Mucosa of descending colon (tissue), 3 donors: Measurements from ENCODE around the gene KAT5. TPM values are rescaled to one million over a fixed set of nuclear protein-coding genes. Genes with fewer than 3 reads are reported as not detected.
"Not testable (repeated sequence)": the region's sequence is repeated elsewhere in the genome, so short reads cannot be mapped to it uniquely, and the experiment has no call there.

Experiments used
- ATAC-seq: fragments of 200-7000 bp; cut with Tn5 transposase; one replicate; pipeline ENCODE4 v1.9.1; 2020; ENCODE audit warnings: mild to moderate bottlenecking, moderate library complexity
- DNase-seq, 3 donors: peaks; one replicate each; pipeline ENCODE4 v3.0.0-alpha.2; 2020
- H3K36me3 ChIP-seq: fragments of 200-600 bp; one replicate; pipeline ENCODE4 v1.8.0; 2021; ENCODE audit warnings: low read depth, mild to moderate bottlenecking
- H3K4me1 ChIP-seq: fragments of 200-600 bp; one replicate; pipeline ENCODE4 v1.8.0; 2021; ENCODE audit warnings: low read depth, mild to moderate bottlenecking
- H3K4me3 ChIP-seq: fragments of 200-600 bp; one replicate; pipeline ENCODE4 v1.8.0; 2021; ENCODE audit warnings: mild to moderate bottlenecking
- H3K9me3 ChIP-seq: fragments of 200-600 bp; one replicate; pipeline ENCODE4 v1.8.0; 2021; ENCODE audit warnings: mild to moderate bottlenecking
- intact Hi-C, 2 donors: fragments of 100-400 bp; cut with DNase I in 1 of 2; cut with micrococcal nuclease in 1 of 2; formaldehyde crosslinking; loops; one replicate each; pipeline versions ENCODE4 v1.11.0 to v1.11.1; 2022; cut with DNase I, micrococcal nuclease
- total RNA-seq, 3 donors: library from RNA; stranded (reverse); fragmentation: NEBNext Ultra II Directional in 2 of 3; extraction: Animal tissue kit (Norgen Biotek cat#: 25700) in 2 of 3; gene quantifications; one replicate each; pipeline versions ENCODE4 v1.2.1 to v1.2.4, GENCODE V29; 2021 to 2023
- TF ChIP-seq, protein P1 (sequence below): fragments of 200-600 bp; IDR thresholded peaks from one replicate; pipeline ENCODE4 v1.8.0; 2022; ENCODE audit warnings: antibody characterized with exemption, mild to moderate bottlenecking
- donor health status: DM: no; HTN: no; CAD: no; lungs with moderate emphysema.
- donor health status: DM: no; HTN: no; CAD: no.
- donor health status: DM: no; HTN: yes; CAD: no.

The KAT5 gene
- total RNA-seq, 3 donors from 2014 or later = 70.9 to 92.0 (median 90.5) TPM

DNA sequence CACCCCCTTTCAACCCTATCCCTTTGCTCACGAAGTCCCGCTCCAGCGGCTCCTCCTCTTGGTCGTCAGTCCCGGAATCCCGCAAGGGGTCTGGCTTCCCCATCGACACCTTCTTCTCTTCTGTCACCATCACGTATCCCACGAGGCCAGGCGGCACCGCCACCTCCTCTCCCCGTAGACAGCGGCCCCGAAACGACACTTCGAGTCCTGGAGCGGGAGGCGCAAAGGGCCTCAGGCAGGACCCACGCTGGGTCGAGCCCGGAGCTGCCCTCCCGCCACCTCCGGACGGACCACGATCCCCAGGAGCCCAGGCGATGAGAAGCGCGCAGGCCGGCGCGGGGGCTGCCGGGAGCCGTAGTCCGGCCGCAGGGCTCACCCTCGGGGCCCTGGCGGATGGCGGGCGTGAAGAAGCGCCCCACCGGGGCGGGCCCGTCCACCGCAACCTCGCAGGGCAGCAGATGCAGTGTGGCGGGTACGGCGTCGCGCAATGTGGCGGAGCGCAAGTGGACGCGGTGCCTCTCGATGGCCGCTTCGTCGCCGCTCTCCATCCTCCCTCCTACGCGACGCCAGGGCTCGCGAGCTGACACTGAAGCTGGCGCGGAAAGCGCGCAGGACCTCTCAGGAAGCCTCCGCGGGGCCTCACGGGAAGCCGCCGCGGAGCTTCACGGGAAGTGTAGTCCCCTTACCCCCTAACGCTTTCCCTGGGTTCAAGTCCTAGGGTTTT is 8.3 kb downstream of the KAT5 start, which contains the start of gene RNASEH2C:
Gene RNASEH2C, minus strand, starts transcription at position 588 of the 724 bp plus-strand sequence. Its CDS starts 40 bp downstream, at position 548.
- ATAC-seq = peak; percentile 97
- peaks cover 15% of the 10 kb centered on the region for H3K4me1 ChIP-seq
- intact Hi-C loops = no loop called here

DNA sequence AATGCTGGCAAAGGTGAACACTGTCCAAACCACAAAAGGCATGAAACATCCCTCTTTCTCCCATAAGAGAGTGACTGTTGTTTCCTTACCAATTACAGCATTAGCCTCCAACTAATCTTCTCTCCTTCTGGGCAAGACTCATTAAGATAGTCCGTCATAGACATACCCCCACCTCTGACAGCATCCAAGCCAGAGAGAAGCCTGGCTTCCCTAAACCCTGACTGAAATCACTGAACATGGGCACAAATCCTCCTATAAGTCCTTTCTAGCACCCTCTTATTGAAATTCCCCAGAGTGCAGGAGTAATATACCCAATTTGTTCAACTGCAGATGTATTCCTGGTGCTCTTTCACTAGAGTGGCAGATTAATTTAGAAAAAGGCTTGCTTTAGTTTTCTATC is 10.2 kb downstream of the KAT5 start:
- no peak for DNase-seq
- Histone ChIP-seq H3K9me3 (no peaks in the 10 kb centered on the region), H3K4me3 (no peak overlapping the region), H3K4me1 (peaks cover 15% of the 10 kb centered on the region), H3K36me3 (no peaks in the 10 kb centered on the region)
- ATAC-seq = no peak
- TF ChIP-seq, protein P1, sequence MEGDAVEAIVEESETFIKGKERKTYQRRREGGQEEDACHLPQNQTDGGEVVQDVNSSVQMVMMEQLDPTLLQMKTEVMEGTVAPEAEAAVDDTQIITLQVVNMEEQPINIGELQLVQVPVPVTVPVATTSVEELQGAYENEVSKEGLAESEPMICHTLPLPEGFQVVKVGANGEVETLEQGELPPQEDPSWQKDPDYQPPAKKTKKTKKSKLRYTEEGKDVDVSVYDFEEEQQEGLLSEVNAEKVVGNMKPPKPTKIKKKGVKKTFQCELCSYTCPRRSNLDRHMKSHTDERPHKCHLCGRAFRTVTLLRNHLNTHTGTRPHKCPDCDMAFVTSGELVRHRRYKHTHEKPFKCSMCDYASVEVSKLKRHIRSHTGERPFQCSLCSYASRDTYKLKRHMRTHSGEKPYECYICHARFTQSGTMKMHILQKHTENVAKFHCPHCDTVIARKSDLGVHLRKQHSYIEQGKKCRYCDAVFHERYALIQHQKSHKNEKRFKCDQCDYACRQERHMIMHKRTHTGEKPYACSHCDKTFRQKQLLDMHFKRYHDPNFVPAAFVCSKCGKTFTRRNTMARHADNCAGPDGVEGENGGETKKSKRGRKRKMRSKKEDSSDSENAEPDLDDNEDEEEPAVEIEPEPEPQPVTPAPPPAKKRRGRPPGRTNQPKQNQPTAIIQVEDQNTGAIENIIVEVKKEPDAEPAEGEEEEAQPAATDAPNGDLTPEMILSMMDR = no peak
- intact Hi-C loops = no loop called here

More for the DNA sequence above, 8.3 kb downstream of the KAT5 start, which contains the start of gene RNASEH2C:
- Histone ChIP-seq H3K9me3 (no peaks in the 10 kb centered on the region), H3K4me3 (peak within 1 kb of the TSS; percentile 65), H3K36me3 (no peaks in the 10 kb centered on the region)
- DNase-seq = peak; percentile 86 to 88 (median 88)
- TF ChIP-seq, protein P1 = no peak

DNA sequence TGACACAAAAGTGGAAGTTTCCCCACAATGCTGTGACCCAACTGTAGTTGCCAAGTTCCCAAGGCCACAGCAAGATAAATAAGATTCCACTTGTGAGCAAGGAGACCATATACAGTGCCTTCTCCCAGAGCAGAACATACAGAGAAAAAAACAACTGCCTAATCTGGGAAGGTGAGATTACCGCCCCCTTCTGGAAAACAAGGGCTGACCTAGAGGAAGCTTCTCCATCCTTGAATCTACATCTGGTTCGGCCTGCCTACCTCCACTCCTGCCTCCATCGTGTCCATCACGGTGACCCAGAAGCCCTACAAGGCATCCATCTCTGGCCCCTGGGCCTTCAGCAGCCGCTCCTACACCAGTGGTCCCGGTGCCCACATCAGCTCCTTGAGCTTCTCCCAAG is 14.6 kb downstream of the KAT5 start:
- intact Hi-C loops = no loop called here
- TF ChIP-seq, protein P1 = no peak
- DNase-seq (no peak), ATAC-seq (peak; percentile 20)
- Histone ChIP-seq H3K4me1 (no peaks in the 10 kb centered on the region), H3K36me3 (no peaks in the 10 kb centered on the region), H3K9me3 (no peaks in the 10 kb centered on the region), H3K4me3 (no peak overlapping the region)

DNA sequence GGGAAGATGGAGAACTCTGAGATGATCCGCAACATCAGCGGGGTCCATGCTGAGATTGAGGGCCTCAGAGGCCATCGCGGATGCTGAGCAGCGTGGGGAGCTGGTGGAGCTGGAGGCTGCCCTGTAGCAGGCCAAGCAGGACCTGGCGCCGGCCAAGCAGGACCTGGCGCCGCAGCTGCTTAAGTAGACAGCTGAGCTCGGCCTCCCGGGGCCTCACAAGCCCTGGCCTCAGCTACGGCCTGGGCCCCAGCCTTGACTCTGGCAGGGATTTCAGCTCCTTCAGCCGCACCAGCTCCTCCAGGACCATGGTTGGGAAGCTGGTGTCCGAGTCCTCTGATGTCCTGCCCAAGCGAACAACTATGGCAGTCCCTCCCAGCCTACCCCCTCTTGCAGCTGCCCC is 15.8 kb downstream of the KAT5 start:
- H3K36me3 ChIP-seq = no peaks in the 10 kb centered on the region
- intact Hi-C loops = no loop called here
- H3K4me1 ChIP-seq = no peaks in the 10 kb centered on the region
- DNase-seq = no peak
- H3K4me3 ChIP-seq = no peak overlapping the region
- no peaks in the 10 kb centered on the region for H3K9me3 ChIP-seq
- TF ChIP-seq, protein P1 = no peak
- no peak for ATAC-seq

DNA sequence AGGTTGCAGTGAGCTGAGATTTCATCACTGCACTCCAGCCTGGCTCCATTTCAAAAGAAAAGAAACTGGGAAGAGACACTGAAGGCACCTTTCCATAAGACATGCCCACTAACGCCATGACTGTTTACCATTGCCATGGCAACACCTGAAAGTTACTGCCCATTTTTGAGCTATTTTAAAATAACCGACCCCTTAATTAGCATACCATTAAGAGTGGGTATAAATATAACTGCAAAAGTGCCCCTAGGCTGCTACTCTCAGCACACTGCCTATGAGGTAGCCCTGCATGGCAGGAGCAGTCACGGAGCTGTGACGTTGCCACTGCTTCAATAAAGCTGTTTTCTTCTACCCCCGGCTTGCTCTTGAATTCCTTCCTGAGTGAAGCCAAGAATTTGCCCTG is 18.4 kb downstream of the KAT5 start:
- intact Hi-C loops = no loop called here
- ATAC-seq (no peak), DNase-seq (no peak)
- TF ChIP-seq, protein P1 = no peak
- no peaks in the 10 kb centered on the region for H3K4me1 ChIP-seq
- H3K4me3 ChIP-seq = no peak overlapping the region
- H3K36me3 ChIP-seq = no peaks in the 10 kb centered on the region
- H3K9me3 ChIP-seq = no peaks in the 10 kb centered on the region

DNA sequence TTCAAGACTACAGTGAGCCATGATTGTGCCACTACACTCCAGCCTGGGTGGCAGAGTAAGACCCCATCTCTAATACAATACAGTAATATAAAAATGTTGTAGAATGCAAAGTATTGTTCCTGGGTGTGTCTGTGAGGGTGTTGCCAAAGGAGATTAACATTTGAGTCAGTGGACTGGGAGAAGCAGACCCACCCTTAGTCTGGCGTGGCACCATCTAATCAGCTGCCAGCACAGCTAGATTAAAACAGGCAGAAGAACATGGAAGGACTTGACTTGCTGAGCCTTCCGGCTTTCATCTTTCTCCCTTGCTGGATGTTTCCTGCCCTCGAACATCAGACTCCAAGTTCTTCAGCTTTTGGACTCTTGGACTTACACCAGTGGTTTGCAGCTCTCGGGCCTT is 23.1 kb downstream of the KAT5 start:
- DNase-seq, ATAC-seq, H3K9me3 ChIP-seq, intact Hi-C loops, H3K4me3 ChIP-seq, H3K4me1 ChIP-seq, H3K36me3 ChIP-seq: not testable (repeated sequence)
